Gastrocnemius medialis (tissue), 4 donors: ENCODE results near the gene MYOZ2.

Experiments
- CTCF ChIP-seq, 5 experiments: fragments of 450-650 bp in 3 of 5; fragments of 200-600 bp in 2 of 5; sonication (generic) in 2 of 5; IDR thresholded peaks in 4 of 5; conservative IDR thresholded peaks in 1 of 5; 1 replicate in 4 of 5; 2 replicates in 1 of 5; pipeline ENCODE4 v1.5.1; 2016 to 2019; ENCODE audit warnings: antibody characterized with exemption in 5 of 5, mild to moderate bottlenecking in 3 of 5, moderate library complexity in 3 of 5
- POLR2A ChIP-seq, 2 donors: fragments of 450-650 bp; IDR thresholded peaks; one replicate each; pipeline ENCODE4 v1.6.1; 2017; ENCODE audit warnings: antibody characterized with exemption in 2 of 2, mild to moderate bottlenecking in 2 of 2, moderate library complexity in 2 of 2

- TF ChIP-seq POLR2A (IDR thresholded peaks at IDR 0.05) (no peak), CTCF (IDR thresholded peaks at IDR 0.05 in 4 of 5, conservative IDR thresholded peaks at IDR 0.05 in 1 of 5) (no peak)
Observed at GRCh38 chr4:119131164-119131563, 4.5 kb upstream of the MYOZ2 start.
